HG03097 (cell line): Measurements from ENCODE around the gene ARID3C.

Experiments used
- ATAC-seq: cut with Tn5 transposase; IDR thresholded peaks from one replicate; pipeline ENCODE4 v1.9.1; 2021; ENCODE audit not compliant: unreplicated experiment, low FRiP score

The ARID3C gene, protein sequence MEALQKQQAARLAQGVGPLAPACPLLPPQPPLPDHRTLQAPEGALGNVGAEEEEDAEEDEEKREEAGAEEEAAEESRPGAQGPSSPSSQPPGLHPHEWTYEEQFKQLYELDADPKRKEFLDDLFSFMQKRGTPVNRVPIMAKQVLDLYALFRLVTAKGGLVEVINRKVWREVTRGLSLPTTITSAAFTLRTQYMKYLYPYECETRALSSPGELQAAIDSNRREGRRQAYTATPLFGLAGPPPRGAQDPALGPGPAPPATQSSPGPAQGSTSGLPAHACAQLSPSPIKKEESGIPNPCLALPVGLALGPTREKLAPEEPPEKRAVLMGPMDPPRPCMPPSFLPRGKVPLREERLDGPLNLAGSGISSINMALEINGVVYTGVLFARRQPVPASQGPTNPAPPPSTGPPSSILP

DNA sequence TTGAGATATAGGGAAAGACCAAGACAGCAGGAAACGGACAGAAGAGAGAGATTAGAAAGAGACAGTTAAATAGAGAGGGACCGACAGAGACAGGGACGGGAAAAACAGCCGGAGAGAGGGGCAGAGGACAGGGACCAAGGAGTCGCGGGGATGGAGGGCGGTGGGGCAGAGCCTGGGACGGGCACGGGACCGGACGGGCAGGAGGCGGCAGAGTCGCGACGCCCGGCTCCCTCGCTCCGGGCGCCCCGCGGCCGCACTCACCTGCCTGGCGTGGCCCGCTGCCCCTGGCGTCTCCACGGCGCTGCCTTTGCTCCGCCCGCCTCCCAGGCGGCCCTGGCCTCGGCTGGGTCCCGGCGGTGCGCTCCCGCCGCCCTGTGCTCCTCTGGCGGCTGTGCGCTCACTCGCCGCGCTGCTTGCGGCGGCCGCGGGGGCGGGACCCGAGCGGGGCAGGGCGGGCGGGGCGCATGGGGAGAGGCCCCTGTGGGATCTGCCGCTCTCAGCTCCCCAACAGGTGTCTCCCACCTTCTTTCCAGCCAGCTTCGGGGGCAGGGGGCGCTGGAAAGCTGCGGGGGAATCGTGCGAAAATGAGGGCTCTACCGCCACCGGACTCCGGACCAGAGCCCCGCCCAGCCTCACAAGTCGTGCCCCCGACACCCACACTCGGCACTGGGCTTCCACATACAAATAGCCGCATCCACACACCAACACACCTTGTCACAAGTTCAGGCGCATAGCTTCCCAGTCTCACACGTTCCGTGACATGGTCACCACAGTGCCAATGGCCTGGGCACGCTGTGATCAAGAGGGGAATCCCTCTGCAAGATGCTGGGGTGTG lies at the start of gene ARID3C:
Gene ARID3C (minus strand): TSS at position 411 of the 835 bp plus-strand sequence. CDS start 1,052 bp downstream, outside the sequence.
- no peak for ATAC-seq

DNA sequence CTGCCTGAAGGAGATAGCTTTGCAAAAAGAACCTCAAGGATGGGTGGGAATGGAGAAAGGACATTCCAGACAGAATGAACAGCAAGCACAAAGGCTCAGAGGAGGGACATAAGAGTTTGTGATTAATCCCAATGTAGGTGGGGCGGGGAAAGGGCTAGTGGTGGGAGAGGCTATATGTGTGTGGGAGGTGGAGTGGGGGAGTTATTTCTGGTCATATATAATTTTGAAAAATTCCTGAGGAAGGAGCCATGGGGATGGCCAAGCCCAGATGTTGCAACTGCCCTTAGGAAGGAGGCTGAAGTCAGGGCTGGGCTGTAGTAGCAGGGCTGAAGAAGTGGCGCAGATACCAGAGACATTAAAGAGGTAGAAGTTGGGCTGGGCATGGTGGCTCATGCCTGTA lies 47.0 kb upstream of the ARID3C start:
- ATAC-seq: no peak

DNA sequence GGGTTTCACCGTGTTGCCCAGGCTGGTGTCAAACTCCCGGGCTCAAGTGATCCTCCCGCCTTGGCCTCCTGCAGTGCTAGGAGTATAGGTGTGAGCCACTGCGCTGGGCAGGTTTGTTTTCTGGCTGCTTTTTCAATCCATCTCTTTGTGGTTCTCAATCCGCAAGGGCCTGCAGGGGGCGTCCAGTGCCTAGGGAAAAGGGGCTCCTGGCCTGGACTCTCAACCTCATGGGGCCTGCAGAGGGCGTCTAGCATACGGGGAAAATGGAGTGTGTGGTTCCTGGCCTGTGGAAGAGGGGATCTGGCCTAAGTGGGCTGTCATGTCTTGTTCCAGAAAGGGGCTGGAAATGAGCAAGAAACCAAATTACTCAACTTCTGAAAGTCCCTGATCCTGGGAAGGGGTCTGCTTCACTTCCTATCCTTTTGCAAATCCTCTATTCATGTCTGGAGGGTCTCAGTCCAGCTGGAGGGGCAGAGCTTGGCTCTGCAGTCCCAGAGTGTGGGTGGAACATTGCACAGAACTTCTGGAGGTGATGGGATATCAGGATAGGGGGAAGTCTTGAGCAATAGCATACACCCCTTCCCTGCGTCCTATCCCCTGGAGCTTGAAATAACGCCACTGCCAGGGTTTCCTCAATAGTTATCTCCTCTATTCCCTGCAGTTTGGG lies 46.3 kb upstream of the ARID3C start:
- ATAC-seq: no peak

DNA sequence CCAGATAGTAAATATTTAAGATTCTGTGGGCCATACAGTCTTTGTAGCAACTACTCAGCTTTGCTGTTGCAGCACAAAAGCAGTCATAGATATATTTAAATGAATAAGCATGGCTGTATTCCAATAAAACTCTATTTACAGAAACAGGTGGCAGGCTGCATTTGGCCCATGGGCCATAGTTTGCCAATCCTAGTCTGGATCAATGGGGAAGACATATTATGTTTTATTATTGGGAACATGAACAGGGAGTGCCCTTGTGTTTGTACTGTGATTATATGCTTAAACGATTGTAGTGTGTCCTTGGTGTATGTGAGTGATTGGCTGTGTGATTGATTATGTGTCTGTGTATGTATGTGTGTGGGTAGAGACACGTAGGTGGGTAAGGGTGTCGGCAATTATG lies 45.6 kb upstream of the ARID3C start:
- ATAC-seq: no peak

DNA sequence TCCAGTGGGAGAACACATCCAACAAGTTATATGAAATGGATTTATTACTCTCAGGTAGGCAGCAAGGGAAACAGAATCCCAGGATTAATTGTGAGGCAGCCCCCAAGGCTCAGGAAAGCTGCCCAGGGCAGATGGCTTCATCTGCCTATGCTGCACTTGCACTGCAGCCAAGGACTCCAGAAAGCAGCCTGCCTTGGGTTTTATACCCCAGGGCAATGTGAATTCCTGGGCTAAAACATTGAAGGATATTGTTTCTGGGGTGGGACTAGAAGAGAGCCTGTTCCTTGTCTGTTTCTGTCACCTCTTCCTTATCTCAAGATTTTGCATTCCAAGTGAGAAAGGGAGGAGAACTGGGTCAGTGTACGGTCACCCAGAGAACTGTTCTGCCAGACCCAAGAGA lies 42.4 kb upstream of the ARID3C start:
- no peak for ATAC-seq

DNA sequence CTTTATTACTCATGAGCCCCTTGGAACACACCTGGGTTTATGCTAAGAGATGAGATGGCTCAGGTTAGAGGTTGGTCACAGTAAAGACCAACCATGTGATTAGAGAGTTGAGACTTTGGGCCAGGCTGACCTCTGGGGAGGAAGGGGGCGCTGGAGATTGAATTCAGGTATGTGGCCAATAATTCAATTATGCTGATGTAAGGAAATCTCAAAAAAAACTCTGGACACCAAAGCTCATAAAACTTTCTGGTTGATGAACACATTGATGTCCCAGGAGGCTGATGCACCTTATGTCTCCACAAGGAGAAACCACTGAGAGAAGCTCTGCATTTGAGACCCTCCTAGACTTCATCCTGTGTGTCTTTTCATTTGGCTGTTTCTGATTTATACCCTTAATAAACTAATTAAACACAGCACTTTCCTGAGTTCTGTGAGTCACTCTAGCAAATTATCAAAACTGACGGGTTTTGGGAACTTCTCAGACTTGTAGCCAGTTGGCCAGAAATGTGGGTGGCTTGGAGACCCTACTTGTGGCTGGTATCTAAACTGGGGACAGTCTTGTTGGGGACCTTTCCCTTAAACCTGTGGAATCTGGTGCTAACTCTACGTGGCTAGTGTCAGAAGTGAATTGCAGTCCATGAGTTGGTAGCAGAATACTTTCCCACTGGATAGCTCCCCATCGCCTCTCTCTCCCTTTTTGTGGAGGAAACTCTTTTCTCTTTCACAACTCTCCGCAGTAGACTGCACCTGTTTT lies 41.1 kb upstream of the ARID3C start:
- no peak for ATAC-seq

DNA sequence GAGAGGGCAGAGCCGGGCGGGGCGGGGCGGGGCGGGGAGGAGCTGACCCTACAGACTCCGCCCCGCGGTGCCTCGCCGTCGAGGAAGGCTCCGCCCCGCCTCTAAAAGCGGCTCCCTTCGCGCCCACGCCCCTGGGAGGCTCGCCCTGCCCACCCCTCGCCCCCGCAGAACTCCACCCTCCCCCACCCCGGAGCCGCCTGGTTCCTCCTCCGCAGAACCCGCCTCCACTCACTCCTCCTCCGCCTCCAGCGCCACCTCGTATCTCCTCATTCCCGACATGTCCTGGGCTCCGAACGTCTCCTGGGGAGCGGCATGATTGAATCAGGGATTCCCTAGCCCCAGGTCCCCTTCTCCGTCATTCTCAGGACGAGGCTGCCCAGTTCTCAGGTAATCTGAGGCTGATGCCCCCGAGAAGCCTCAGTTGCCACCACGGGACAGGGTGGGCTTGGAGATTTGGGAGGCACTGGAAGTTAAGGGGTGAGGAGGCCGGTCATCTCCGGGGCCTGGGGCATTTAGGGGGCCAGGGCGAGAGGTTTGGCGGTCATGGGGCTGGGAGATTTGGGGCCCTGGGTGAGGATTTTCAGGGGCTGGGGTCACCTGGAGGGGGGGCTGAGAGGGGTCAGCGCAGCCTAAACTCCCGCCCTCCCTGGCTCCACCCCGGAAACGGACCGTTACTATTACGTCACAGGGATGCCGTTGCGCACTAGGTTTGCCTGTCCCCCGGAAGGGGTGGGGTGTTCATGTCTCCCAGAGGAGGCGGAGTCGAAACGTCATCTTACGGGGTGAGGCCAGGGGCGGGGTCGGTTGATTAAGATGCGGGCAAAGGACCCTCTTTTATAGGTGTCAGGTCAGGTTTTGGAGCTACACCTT lies 36.8 kb upstream of the ARID3C start:
- peak; percentile 61 for ATAC-seq

DNA sequence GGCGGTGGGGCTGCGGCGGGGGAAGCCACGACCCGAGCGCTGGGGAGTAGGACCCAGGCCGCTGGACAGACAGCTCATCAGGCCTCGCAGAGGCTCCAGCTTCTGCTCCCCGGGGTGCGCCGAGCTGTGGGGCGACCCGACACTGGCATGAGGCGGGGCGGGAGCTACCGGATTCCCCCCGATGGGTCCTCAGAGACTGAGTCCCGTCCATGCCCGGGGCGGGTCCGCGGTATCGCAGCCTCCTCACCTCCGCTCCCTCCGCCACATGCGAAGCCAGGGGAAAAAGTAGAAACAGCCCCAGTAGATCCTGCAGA lies 36.2 kb upstream of the ARID3C start:
- ATAC-seq: peak; percentile 29

DNA sequence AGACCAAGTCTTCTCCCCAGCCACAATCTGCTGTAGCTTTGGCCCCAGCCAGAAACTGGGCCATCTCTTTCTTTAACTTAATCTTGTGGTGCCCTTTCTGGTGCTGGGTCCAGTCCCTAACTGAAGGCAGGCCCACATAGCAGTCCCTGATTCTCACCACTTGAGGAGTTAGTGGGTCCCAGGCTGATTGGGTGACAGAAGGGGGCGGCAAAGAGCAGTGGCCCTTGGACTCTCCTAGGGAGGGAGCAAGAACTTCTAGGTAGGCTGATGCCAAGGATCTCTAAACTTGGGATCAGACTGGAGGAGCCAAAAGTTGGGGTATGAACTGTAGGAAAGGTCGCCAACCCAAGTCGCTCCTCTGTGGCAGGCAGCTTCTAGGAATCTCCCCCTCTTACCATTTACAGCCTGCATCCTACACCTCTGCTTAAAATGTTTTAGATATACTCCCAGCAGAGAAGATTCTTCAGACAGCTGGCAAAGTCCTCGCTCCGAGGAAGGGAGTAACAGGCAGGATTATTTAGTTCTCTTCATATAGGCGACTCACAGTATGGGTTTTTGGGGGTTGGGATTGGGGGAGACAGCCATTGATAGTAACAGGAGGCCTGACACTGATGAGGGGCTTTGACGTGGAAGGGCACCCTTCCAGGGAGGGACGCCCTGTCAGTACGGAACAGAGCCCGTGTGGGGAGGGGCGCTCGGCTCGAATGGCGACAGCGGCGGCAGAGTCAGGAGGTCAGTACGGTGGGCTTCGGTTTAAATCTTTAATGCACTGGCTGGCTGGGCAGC lies 35.6 kb upstream of the ARID3C start:
- ATAC-seq: no peak

DNA sequence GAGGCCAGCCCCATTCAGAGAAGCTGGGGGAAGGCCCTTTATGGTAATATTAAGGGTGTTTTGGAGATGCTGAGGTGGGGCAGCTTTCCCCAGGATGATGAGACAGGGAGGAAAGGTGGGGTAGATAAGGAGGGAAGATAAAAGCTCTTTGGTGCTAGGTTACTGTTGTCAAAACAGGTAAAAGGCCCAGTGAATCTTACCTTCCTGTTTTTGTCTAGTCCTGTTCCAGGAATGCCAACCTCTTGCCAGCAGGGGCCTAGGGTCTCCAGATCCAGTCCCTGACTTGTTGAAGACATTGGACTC lies 34.4 kb upstream of the ARID3C start:
- no peak for ATAC-seq

DNA sequence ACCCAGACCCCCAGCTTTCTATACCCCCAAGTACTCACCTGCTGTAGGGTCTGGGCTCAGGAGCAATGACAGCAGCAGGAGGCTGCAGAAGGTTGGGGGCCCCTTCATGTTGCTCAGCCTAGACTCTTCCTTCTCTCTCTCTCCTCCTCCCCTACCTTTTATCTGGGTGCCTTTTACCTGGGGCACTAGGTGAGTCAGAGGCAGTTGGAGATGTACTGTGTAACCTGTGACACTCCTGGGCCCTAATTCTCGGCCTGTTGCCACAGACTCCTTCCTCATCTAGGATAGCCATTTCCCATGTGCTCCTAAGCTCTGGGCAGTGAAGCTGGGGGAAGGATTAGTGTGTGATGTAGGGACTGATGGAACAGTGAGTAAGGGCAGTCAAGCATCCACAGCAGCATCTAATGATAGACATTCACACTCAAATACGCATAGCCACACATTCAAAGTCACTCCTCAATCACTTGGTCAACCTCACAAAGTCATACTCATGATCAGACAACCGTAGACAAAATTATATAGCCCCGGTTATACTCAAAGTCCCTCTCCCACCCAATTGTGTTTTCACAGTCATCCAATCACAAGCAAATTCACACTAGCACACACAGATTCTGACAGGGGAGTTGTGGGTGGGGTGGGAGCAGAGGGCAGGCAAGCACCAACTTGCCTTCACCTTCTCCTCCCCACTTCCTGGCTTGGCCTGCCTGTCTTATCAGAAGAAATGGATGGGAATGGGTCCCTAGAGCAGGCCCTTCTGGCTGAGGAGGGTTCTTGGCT lies 33.8 kb upstream of the ARID3C start, which contains the start of gene CCL27:
Gene CCL27 (minus strand): TSS at position 132 of the 777 bp plus-strand sequence. CDS start 24 bp downstream, at position 108.
- ATAC-seq: no peak

DNA sequence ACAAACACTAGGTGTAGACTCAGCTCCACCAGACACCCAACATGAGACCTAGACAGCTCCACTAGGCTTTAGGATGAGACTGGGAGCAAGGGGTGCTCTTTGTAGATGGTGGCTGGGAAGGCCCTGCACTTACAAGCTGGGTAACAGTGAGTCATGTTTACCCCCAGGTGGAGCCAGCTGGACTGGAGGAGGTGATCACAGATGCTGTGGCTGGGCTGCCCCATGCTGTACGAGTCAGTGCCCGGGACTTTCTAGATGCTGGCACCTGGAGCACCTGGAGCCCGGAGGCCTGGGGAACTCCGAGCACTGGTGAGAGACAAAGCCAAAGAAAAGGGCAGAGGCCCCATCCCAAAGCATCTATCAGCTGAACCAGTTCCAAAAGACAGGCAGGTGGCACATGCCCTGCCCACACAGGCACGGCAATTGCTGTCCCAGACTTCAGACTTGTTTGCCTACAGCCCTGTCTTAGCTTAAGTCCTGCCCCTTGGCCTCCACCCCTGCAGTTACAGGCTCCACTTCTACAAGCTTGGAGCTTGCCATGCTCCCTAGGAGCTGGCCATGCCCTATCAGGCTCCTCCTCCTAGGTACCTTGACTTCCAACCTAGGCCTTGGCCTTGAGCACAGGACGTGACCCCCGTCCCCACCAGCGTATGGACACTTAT lies 30.9 kb upstream of the ARID3C start:
- ATAC-seq: no peak

DNA sequence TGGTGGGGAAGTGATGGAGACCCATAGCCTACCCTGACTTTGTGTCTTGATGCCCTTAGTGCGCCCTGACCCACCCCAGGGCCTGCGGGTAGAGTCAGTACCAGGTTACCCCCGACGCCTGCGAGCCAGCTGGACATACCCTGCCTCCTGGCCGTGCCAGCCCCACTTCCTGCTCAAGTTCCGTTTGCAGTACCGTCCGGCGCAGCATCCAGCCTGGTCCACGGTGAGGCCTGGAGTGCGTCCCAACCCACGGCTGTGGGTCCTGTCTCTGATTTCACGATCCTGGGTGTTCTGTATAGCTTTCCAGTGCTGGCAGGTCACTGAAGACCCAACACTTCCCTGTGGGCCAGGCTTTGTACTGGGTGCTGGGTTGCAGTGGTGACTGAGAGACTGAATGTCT lies 29.6 kb upstream of the ARID3C start:
- no peak for ATAC-seq

DNA sequence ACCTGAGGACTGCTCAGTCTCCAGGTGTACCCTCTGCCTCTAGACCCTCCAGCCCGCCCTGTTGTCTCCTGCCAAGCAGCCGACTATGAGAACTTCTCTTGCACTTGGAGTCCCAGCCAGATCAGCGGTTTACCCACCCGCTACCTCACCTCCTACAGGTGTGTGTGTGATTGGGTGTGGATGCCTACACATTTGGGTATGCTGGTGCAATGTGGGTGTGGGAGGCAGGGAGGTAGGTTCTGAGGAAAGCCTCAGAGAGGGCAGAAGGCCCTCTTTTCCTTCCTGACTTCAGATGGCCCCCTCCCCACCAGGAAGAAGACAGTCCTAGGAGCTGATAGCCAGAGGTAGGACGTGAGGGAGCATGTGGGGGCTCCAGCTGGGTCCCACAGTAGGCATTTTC lies 28.1 kb upstream of the ARID3C start:
- ATAC-seq: no peak

DNA sequence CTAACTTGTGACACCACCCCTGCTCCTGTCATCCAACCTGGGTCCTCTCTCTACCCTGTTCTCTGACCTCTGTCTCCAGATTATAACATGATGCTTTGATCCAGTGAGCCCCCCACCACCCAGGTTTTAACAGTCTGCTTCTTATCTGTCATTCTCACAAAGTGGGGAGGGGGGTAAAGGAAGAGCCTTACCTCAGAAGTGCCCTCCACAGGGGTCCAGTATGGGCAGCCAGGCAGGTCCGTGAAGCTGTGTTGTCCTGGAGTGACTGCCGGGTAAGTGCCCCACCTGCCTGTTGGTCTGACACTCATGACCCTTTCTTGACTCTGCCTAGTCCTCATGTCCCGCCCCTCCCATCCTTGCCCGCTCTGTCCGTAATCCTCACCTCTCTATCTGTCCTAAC lies 26.5 kb upstream of the ARID3C start:
- ATAC-seq: no peak

DNA sequence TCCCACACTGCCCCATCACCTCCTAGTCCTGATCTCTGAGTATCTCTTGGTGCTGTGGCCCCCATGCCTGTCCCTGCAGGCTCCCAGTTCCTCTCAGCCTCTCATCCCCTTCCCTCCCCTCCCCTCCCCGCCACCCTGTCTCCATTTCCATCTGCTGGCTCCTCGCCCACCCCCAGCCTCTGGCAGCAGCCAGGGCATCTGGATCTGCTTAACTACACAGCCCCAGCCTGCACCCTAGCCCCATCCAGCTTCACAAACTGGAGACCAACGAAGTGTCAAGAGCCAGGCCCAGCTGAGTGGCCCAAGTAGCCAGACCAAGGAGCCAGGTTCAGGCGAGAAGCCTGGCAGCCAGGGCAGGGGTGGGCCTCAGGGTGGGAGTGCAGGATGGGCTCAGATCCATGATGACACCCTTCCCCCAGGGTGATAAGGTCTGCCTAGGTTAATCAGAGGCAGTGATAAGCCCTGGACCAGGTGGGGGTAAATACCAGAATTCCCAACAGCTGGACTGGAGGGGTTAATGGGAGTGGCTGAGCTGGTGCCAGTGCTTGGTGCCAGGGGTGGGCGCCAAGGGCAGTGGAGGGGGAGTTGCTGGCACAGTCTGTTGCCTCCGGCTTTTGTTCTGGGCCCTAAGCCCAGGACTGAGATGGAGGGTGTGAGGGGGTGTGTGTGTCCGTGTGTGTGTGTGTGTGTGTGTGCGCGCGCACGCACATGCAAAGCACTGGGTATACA lies 25.6 kb upstream of the ARID3C start:
- no peak for ATAC-seq
